GM12892 (cell line): ENCODE measurements around the gene TNN.

Experiments
- POLR2A ChIP-seq: IDR thresholded peaks from 2 replicates; pipeline ENCODE4 v1.6.1; 2011; ENCODE audit warnings: low read depth, low read length, control low read depth
- POLR2AphosphoS5 ChIP-seq: IDR thresholded peaks from 2 replicates; pipeline ENCODE4 v1.6.1; 2011; ENCODE audit warnings: low read depth, low read length, control low read depth
- TAF1 ChIP-seq: IDR thresholded peaks from 2 replicates; pipeline ENCODE4 v1.6.1; 2011; ENCODE audit warnings: low read depth, mild to moderate bottlenecking, control low read depth, low read length, borderline replicate concordance

- TF ChIP-seq POLR2AphosphoS5 (no peak), TAF1 (no peak), POLR2A (no peak)
Measured at GRCh38 chr1:175138579-175138978, 70.9 kb downstream of the TNN start.
